K562 treated with DMSO at 1 percent for 24 hours (cell line): Measurements from ENCODE around the gene ANKRD37. TPM values are rescaled to one million over a fixed set of nuclear protein-coding genes. Genes with fewer than 3 reads are reported as not detected.

Experiments used
- total RNA-seq: library from RNA; unstranded; fragments of 300-600 nt; gene quantifications from 2 replicates; pipeline ENCODE4 v1.2.3, GENCODE V29; 2022; ENCODE audit warnings: low read depth; ENCODE audit not compliant: insufficient read depth

Gene ANKRD37
- total RNA-seq: 10.5 TPM in 2 replicates

DNA sequence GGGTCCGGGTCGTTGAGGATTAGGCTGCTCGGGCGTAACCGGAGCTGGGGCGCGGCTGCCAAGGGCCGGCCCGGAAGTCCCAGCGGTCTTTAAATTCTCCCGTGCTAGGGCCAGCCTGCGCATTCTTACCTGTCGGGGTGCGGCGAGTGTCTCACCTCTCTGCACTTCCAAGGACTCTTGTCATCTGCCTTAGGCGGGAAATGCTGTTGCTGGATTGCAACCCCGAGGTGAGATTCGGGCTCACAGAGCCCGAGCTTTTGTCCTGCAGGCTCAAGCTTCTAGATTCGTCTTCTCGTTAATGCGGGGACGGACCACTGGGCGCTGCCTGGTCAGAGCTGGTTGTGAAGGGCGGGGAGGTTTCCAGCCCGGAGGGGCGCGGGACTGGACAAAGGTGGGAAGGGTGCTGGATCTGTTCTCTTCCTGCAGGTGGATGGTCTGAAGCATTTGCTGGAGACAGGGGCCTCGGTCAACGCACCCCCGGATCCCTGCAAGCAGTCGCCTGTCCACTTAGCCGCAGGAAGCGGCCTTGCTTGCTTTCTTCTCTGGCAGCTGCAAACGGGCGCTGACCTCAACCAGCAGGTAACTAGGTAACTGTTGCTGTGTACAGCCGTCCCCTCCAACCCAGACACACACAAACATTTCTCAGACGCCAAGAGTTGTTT lies at the start of gene ANKRD37:
Gene ANKRD37 (plus strand): TSS at position 118 of the 662 bp plus-strand sequence. CDS start 83 bp downstream, at position 201.

DNA sequence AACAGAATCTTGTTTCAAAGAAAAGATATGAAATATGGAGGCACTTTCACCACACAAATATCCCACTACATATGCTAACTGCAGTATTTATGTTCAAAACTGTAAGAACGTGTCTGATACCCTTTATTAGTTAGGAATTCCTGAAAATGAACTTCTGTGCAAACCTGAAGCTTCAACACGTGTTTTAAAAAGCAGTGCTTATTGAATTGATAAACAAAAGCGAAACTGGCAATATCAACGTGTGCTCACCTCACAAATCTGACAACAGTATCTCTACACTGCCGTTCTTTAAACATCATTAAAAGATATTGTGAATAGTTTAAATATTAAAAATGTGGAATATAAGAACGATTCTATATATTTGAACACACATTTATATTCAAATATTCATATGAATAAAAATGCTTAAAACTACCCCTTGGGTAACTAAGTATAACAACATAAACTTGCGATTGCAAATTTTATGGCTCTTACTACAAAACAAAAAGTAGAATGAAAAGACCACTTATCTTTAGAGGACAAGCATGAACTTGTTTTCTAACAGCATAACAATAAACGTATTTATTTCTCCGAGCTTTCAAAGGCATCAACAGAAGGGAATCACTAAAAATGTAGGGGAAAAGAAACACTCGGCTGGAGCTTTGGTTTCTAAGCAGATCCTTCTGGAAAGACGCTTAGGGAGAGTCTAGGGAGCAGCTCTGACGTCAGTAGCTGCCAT lies 1.2 kb upstream of the ANKRD37 start, which contains the start of gene LRP2BP:
Gene LRP2BP (minus strand): TSS at position 687 of the 718 bp plus-strand sequence. CDS start 17,738 bp downstream, outside the sequence.

DNA sequence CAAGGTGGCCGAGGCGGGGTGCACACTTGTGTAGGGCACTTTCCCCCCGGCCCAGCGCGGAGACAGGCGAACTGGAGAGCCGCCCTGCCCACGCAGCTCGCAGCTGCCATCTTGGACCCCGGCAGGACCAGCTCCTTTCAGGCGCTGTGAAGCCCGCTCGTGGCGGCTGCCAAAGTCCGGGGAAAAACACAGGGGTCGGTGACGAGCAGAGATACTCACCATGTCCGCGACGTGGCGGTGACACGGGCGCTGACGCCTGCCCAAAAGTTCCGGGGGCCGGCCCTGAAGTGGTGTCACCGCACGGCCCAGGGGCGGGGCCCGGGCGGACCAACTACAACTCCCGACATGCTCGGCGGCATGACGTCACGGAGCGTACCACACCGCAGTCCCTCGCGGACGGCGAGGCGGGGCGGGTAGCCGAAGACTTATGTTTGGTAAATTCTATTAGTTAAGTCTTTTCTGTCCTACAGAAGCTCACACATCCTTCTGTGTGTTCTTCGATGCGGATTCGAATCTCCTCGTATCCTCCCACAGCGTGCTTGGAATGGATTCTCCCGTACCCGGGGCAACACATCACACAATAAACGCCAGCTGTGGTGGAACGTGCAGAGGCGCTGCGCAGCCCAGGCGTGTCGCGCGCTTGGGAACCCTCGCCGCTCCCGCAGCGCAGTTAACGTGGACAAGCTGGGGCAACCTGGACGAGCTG lies 29.2 kb downstream of the ANKRD37 start, which contains the start of gene UFSP2:
Gene UFSP2 (minus strand): TSS at position 318 of the 706 bp plus-strand sequence. CDS start 96 bp downstream, at position 222.

Other genes with a start within 250 kb of the ANKRD37 start
- 9.8 and 11.6 TPM in 2 replicates for gene CFAP97, start 192.8 kb upstream of the ANKRD37 start, total RNA-seq
- 7.7 and 8.7 TPM in 2 replicates for gene SNX25, start 187.2 kb upstream of the ANKRD37 start, total RNA-seq
- 0.23 TPM in 1 of 2 replicates, not detected in the other for gene LRP2BP, start 917 bp upstream of the ANKRD37 start, total RNA-seq
- gene UFSP2, start 29.1 kb downstream of the ANKRD37 start, total RNA-seq: 6.9 and 10.2 TPM in 2 replicates
- gene CCDC110, start 74.9 kb downstream of the ANKRD37 start, total RNA-seq: not detected in 2 replicates
- gene PDLIM3, start 138.7 kb downstream of the ANKRD37 start, total RNA-seq: not detected in 2 replicates